Stomach (tissue), 4 donors: ENCODE results near the gene PRKD1.

Experiments
- CTCF ChIP-seq, 7 experiments: fragments of 450-650 bp in 4 of 7; fragments of 200-600 bp in 3 of 7; sonication (generic) in 3 of 7; IDR thresholded peaks; one replicate each; pipeline ENCODE4 v1.5.1; 2016 to 2019; ENCODE audit warnings: antibody characterized with exemption in 7 of 7, control low read depth in 2 of 7, mild to moderate bottlenecking in 1 of 7
- POLR2AphosphoS5 ChIP-seq, 3 donors: sonication (generic); formaldehyde crosslinking; IDR thresholded peaks; one replicate each; pipeline ENCODE4 v1.6.1; 2016; ENCODE audit warnings: antibody characterized with exemption in 3 of 3

- no peak for TF ChIP-seq POLR2AphosphoS5 (IDR thresholded peaks at IDR 0.05)
- TF ChIP-seq CTCF (IDR thresholded peaks at IDR 0.05), result no peak
Observed at GRCh38 chr14:29643433-29644211, 284.0 kb downstream of the PRKD1 start.
